Measurements from ENCODE around the gene ABCA4. TPM values are rescaled to one million over a fixed set of nuclear protein-coding genes. Genes with fewer than 3 reads are reported as not detected.

ABCA4 gene
- total and polyA plus RNA-seq, 2 of the 8 experiments (the other 6 are each of a cell fraction or from before 2014, with no cell fraction given), result 0.06 TPM; not detected in 1

DNA sequence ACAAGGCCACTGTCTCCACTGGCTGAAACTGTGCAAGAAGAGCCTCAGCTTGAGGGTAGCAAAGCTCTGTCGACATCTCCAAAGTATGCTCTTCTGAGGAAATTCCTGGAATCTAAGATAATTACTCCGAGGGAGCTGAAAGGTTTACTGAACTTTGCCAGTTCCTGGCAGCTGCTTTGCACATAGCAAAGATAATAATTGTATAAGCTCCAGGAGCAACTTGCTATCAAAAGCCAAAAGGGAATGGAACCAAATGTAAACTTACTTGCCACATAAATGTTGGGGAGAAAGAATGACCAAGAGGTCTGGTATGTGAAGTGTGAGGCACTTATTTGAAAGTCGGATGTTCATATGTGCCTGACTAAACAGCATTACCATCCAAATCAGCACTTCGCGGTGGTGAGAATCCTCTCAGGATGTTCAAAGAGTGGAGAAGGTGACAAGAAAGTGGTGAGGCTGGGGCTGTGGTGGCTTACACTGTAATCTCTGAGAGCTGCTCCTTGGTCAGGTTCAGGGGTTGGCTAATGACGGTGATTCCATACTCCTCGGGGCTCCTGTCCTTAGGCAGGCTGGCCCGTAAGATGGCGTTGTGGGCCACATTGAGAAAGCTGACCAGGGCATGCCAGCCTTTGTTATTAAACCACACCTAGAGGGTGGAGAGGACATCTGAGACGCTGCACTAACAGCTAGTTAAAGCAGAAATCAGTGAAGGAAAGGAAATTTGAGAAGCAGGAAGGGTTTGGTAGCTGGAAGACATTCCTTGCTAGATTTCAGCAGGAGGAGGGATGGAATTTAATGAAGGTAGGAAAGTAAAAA is 100.0 kb downstream of the ABCA4 start:
- no peak overlapping the region for H2AK5ac ChIP-seq (ENCODE audit: low read depth, low read length)
- H3K79me1 ChIP-seq (ENCODE audit: low read depth, low read length), result no peaks in the 10 kb centered on the region
- H4K20me1 ChIP-seq (replicated peaks in 1 of 2; ENCODE audit: control insufficient read depth in 1 of 2, insufficient read depth in 2 of 2, low read length in 2 of 2), result no peaks in the 10 kb centered on the region
- no peak overlapping the region for H3K9ac ChIP-seq (replicated peaks in 1 of 4; ENCODE audit: extremely low read depth in 1 of 4, low read depth in 3 of 4, low read length in 3 of 4)
- H3K27me3 ChIP-seq (replicated peaks in 1 of 4; ENCODE audit: control insufficient read depth in 3 of 4, extremely low read depth in 1 of 4, insufficient read depth in 3 of 4, low read length in 3 of 4), result no peaks in the 10 kb centered on the region; a peak in 2 of 7 replicates
- H3K56ac ChIP-seq (replicated peaks; ENCODE audit: insufficient read length, low read depth, low read length), result no peak overlapping the region
- no peak overlapping the region for H4K91ac ChIP-seq (replicated peaks; ENCODE audit: insufficient read length, low read length)
- no peak for DNase-seq (ENCODE audit: low read depth in 1 of 2, low spot score in 2 of 2)
- no peak overlapping the region for H3K4ac ChIP-seq (replicated peaks; ENCODE audit: insufficient read length, low read depth, low read length)
- H4K5ac ChIP-seq (ENCODE audit: insufficient read length, low read depth, low read length), result no peak overlapping the region
- H3K4me1 ChIP-seq (replicated peaks in 1 of 4; ENCODE audit: control insufficient read depth in 3 of 4, insufficient read depth in 4 of 4, low read length in 3 of 4), result peaks cover 0 to 11% (median 6%) of the 10 kb centered on the region in 4 experiments; a peak in 5 of 7 replicates
- ChIA-PET CTCF (ENCODE audit: partially characterized antibody) (interaction anchor here (0.5 to 38.0 kb wide), 11 partner anchors 8 to 314 kb away, joined by 3 to 807 read pairs (median 7); no protein-coding TSS in a partner anchor), POLR2A (ENCODE audit: partially characterized antibody) (no interaction called here)
- H3K18ac ChIP-seq (ENCODE audit: extremely low read depth, low read length), result no peak overlapping the region
- no peak overlapping the region; the same call in 1 of the 2 replicates for H2BK15ac ChIP-seq (ENCODE audit: low read length)
- no peak overlapping the region for H2BK120ac ChIP-seq (replicated peaks; ENCODE audit: low read depth, low read length)
- no peak overlapping the region for H3K4me2 ChIP-seq (ENCODE audit: insufficient read depth in 1 of 2, low read depth in 2 of 2, low read length in 2 of 2)
- H3K4me3 ChIP-seq (ENCODE audit: extremely low read depth in 1 of 4, insufficient read depth in 2 of 4, low read depth in 3 of 4, low read length in 4 of 4), result no peak overlapping the region
- no peak overlapping the region for H4K8ac ChIP-seq (ENCODE audit: extremely low read depth, insufficient read depth, low read length)
- H3K23me2 ChIP-seq (ENCODE audit: low read depth, low read length), result no peaks in the 10 kb centered on the region
- TF ChIP-seq CTCF (IDR thresholded peaks at IDR 0.05; ENCODE audit: control extremely low read depth in 1 of 3, insufficient read depth in 1 of 3, low read depth in 1 of 3, low read length in 3 of 3) (no peak), NANOG (IDR thresholded peaks at IDR 0.05; ENCODE audit: insufficient read depth, low read depth, low read length, poor library complexity, severe bottlenecking) (no peak), TAF1 (IDR thresholded peaks at IDR 0.05; ENCODE audit: low read depth, low read length) (no peak), POU5F1 (IDR thresholded peaks at IDR 0.05; ENCODE audit: low read depth, low read length) (no peak), KDM5A (IDR thresholded peaks at IDR 0.05; ENCODE audit: low read length) (no peak), ZNF274 (IDR thresholded peaks at IDR 0.05; ENCODE audit: borderline replicate concordance, extremely low read depth, low read length) (no peak), TCF12 (IDR thresholded peaks at IDR 0.05; ENCODE audit: low read depth, low read length) (no peak)
- TF ChIP-seq, protein P1, sequence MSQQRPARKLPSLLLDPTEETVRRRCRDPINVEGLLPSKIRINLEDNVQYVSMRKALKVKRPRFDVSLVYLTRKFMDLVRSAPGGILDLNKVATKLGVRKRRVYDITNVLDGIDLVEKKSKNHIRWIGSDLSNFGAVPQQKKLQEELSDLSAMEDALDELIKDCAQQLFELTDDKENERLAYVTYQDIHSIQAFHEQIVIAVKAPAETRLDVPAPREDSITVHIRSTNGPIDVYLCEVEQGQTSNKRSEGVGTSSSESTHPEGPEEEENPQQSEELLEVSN (IDR thresholded peaks at IDR 0.05), result no peak
- H2BK20ac ChIP-seq (ENCODE audit: low read length), result no peak overlapping the region
- H3K14ac ChIP-seq (ENCODE audit: insufficient read length), result no peak overlapping the region
- H3K27ac ChIP-seq (ENCODE audit: low read depth, low read length), result no peak overlapping the region
- H3K36me3 ChIP-seq (ENCODE audit: control insufficient read depth in 2 of 4, insufficient read depth in 4 of 4, low read length in 3 of 4), result no peaks in the 10 kb centered on the region
- FAIRE-seq, result no peak
- peak overlapping the region; percentile 42 for H2AFZ ChIP-seq (ENCODE audit: low read length)
- H2BK5ac ChIP-seq (ENCODE audit: low read depth, low read length), result no peak overlapping the region
- WGBS, 2 experiments (ENCODE audit: extremely low coverage in 1 of 2, insufficient coverage in 1 of 2, insufficient read length in 1 of 2, insufficient replicate concordance in 2 of 2, low coverage in 1 of 2, low lambda C conversion rate in 2 of 2, missing lambda C conversion rate in 1 of 2), result 83% methylated on average over 10 of the region's 10 CpGs; no CpG with 5 or more reads in 1 of the 2 experiments
- H2BK12ac ChIP-seq (ENCODE audit: low read depth, low read length), result no peak overlapping the region
- H3K9me3 ChIP-seq (ENCODE audit: insufficient read depth in 2 of 2, low read depth in 1 of 2, low read length in 1 of 2), result no peaks in the 10 kb centered on the region
- no peaks in the 10 kb centered on the region for H3K79me2 ChIP-seq (ENCODE audit: control insufficient read depth in 1 of 2, insufficient read depth in 2 of 2, low read length in 2 of 2)
- no peak overlapping the region for H3K23ac ChIP-seq (ENCODE audit: insufficient read length)
